Epithelial cell of proximal tubule (primary cell): Measurements from ENCODE around the gene GPX6. TPM values are rescaled to one million over a fixed set of nuclear protein-coding genes. Genes with fewer than 3 reads are reported as not detected.
"Not testable (repeated sequence)": the region's sequence is repeated elsewhere in the genome, so short reads cannot be mapped to it uniquely, and the experiment has no call there.

Source experiments
- DNase-seq: peaks from one replicate; pipeline ENCODE4 v3.0.0-alpha.2; 2011; ENCODE audit warnings: low read depth
- H3K4me3 ChIP-seq: 2 replicates; pipeline ENCODE4 v1.5.1; 2011; ENCODE audit warnings: low read depth, mild to moderate bottlenecking, low read length
- CTCF ChIP-seq: conservative IDR thresholded peaks from 2 replicates; pipeline ENCODE4 v1.5.1; 2012; ENCODE audit warnings: low read depth, mild to moderate bottlenecking, low read length
- total RNA-seq: library from RNA; depleted of rRNA; stranded (reverse); fragments of >200 nt; gene quantifications from 2 replicates; pipeline ENCODE4 v1.2.3, GENCODE V29; 2015

The GPX6 gene
- total RNA-seq, 1 donor from 2014 or later: not detected

GRCh38 chr6:28505733-28506132 is 9.9 kb downstream of the GPX6 start:
- H3K4me3 ChIP-seq: no peak overlapping the region
- no peak for DNase-seq
- no peak for TF ChIP-seq CTCF

- DNase-seq, H3K4me3 ChIP-seq: not testable (repeated sequence)
These were observed 12.8 kb downstream of the GPX6 start for GRCh38 chr6:28502709-28503305.

GRCh38 chr6:28502136-28502535 is 13.5 kb downstream of the GPX6 start:
- not testable (repeated sequence) for H3K4me3 ChIP-seq, DNase-seq

- H3K4me3 ChIP-seq: no peak overlapping the region
- no peak for TF ChIP-seq CTCF
- no peak for DNase-seq
These were observed 14.3 kb downstream of the GPX6 start for GRCh38 chr6:28501259-28501658.

GRCh38 chr6:28497893-28498292 is 17.7 kb downstream of the GPX6 start:
- DNase-seq: no peak
- no peak overlapping the region for H3K4me3 ChIP-seq
- no peak for TF ChIP-seq CTCF

GRCh38 chr6:28497306-28497705 is 18.3 kb downstream of the GPX6 start:
- DNase-seq: no peak
- TF ChIP-seq CTCF: no peak
- no peak overlapping the region for H3K4me3 ChIP-seq

- H3K4me3 ChIP-seq: no peak overlapping the region
- TF ChIP-seq CTCF: peak; percentile 51
- no peak for DNase-seq
These were observed 19.4 kb downstream of the GPX6 start for GRCh38 chr6:28496099-28496779.

GRCh38 chr6:28491984-28492317 is 23.6 kb downstream of the GPX6 start:
- DNase-seq: no peak
- H3K4me3 ChIP-seq: no peak overlapping the region
- no peak for TF ChIP-seq CTCF
